Measurements from ENCODE around the gene ARHGAP28.
A peak's percentile ranks its signal among the peaks of the same experiment; 100 is the strongest.

The ARHGAP28 gene

DNA sequence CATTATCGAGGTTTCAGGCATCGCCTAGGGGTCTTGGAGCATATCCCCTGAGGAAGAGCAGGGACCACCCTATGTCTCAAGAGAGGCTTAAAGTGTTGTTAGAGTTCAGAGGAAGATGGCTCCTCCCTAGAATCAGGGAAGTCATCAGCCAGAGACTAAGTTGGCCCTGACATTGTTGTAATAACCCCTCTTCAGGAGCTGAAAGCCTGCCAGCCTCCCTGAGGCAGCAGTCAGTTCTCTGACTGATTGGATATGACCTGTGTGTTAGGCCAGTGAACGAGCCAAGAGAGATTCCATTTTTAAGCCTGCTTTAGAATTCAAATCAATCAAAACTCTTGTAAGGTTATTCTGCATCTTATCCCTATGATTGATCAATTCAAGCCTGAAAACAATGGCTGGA, 34.9 kb downstream of the ARHGAP28 start:
- Histone ChIP-seq H3K27me3 (ENCODE audit: insufficient read depth, low read length) (no peaks in the 10 kb centered on the region), H3K79me2 (ENCODE audit: control insufficient read depth, insufficient read depth, low read length, poor library complexity) (peaks cover 2% of the 10 kb centered on the region), H3K18ac (ENCODE audit: low read length) (no peak overlapping the region), H3K4me3 (ENCODE audit: low read depth, low read length) (no peak overlapping the region), H4K91ac (ENCODE audit: low read depth, low read length) (no peak overlapping the region), H3K4ac (ENCODE audit: low read depth, low read length) (no peak overlapping the region), H3K9ac (ENCODE audit: low read length) (no peak overlapping the region), H3K4me2 (ENCODE audit: low read length) (no peak overlapping the region), H3K14ac (ENCODE audit: low read length) (no peak overlapping the region), H3K79me1 (ENCODE audit: low read length) (no peaks in the 10 kb centered on the region), H2AK5ac (ENCODE audit: low read length) (no peak overlapping the region), H3K23ac (ENCODE audit: low read length) (no peak overlapping the region), H2AFZ (ENCODE audit: insufficient read depth, low read length, poor library complexity) (no peak overlapping the region), H3K4me1 (ENCODE audit: control insufficient read depth in 1 of 2, insufficient read depth in 2 of 2, low read length in 2 of 2) (peaks cover 3 to 11% of the 10 kb centered on the region in 2 experiments), H2BK12ac (ENCODE audit: low read length) (no peak overlapping the region), H3K9me3 (ENCODE audit: insufficient read depth, low read depth, low read length) (no peaks in the 10 kb centered on the region), H4K8ac (ENCODE audit: low read depth, low read length) (no peak overlapping the region), H4K12ac (ENCODE audit: low read depth, low read length) (no peak overlapping the region), H2BK5ac (ENCODE audit: low read depth, low read length, poor library complexity) (no peak overlapping the region), H3K36me3 (ENCODE audit: control insufficient read depth in 1 of 2, insufficient read depth in 2 of 2, low read length in 2 of 2) (no peaks in the 10 kb centered on the region), H3K27ac (ENCODE audit: low read depth, low read length) (no peak overlapping the region), H2BK120ac (ENCODE audit: insufficient read depth, low read length, poor library complexity) (no peak overlapping the region)
- no CpG with 5 or more reads among the region's 3 CpGs for WGBS (ENCODE audit: extremely low coverage, insufficient coverage, insufficient read length)
- no peak for DNase-seq

DNA sequence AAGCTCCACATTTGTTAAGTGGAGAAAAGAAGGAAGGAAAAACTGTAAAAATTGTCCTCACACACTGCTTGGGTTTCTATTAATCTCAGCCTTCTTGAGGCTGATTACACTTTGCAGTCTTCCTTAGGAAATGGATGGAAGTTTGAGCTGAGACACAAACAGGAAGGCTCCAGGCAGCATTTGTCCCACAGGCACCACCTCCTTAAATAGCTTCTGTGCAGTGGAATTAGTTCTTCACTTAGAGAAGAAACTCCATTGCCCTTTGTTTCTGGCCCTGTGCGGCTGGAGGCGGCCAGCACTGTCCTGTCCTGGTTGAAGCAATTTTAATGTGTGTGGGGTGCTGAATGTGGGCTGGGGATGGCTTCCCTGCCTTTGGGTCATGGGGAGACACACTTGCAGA, 44.3 kb downstream of the ARHGAP28 start:
- WGBS (ENCODE audit: extremely low coverage, insufficient coverage, insufficient read length), result no CpG with 5 or more reads among the region's 2 CpGs
- H4K12ac ChIP-seq (ENCODE audit: low read depth, low read length), result peak overlapping the region; percentile 9

DNA sequence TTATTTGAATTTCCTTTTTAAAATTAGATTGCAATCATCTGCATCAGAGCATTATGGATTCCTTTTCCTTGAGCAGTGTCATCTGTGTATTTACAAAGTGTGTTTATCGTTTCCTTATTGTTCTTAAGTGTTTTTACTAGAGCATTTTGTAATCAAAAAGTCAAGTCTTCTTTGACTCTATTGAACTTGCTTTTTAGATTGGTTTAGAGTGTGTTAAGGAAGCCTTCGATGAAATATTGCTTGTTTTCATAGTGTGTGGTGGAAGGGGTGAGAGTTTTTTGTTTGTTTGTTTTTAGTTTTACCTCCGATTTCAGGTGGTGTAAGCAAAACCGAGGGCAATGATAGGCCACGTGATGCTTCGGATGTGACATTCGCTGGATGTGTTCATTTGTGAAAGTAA, 45.7 kb downstream of the ARHGAP28 start:
- H3K79me2 ChIP-seq (ENCODE audit: control insufficient read depth, insufficient read depth, low read length, poor library complexity), result peaks cover 6% of the 10 kb centered on the region
- 100% methylated on average over 1 of the region's 7 CpGs for WGBS (ENCODE audit: extremely low coverage, insufficient coverage, insufficient read length)
- no peak overlapping the region for H3K4me2 ChIP-seq (ENCODE audit: low read length)
- H3K4me1 ChIP-seq (ENCODE audit: control insufficient read depth in 1 of 2, insufficient read depth in 2 of 2, low read length in 2 of 2), result peaks cover 14 to 24% of the 10 kb centered on the region in 2 experiments
- H3K27me3 ChIP-seq (ENCODE audit: insufficient read depth, low read length), result no peaks in the 10 kb centered on the region
- H3K4ac ChIP-seq (ENCODE audit: low read depth, low read length), result peak overlapping the region; percentile 61
- H3K18ac ChIP-seq (ENCODE audit: low read length), result no peak overlapping the region
- H2AFZ ChIP-seq (ENCODE audit: insufficient read depth, low read length, poor library complexity), result no peak overlapping the region
- H3K9me3 ChIP-seq (ENCODE audit: insufficient read depth, low read depth, low read length), result no peaks in the 10 kb centered on the region
- no peak overlapping the region for H2BK120ac ChIP-seq (ENCODE audit: insufficient read depth, low read length, poor library complexity)
- H3K23ac ChIP-seq (ENCODE audit: low read length), result no peak overlapping the region
- no peaks in the 10 kb centered on the region for H3K36me3 ChIP-seq (ENCODE audit: control insufficient read depth in 1 of 2, insufficient read depth in 2 of 2, low read length in 2 of 2)
- H2AK5ac ChIP-seq (ENCODE audit: low read length), result no peak overlapping the region
- no peak overlapping the region for H3K4me3 ChIP-seq (ENCODE audit: low read depth, low read length)
- no peak for DNase-seq
- no peak overlapping the region for H4K12ac ChIP-seq (ENCODE audit: low read depth, low read length)
- peak overlapping the region; percentile 50 for H2BK5ac ChIP-seq (ENCODE audit: low read depth, low read length, poor library complexity)
- H3K9ac ChIP-seq (ENCODE audit: low read length), result no peak overlapping the region
- no peak overlapping the region for H3K14ac ChIP-seq (ENCODE audit: low read length)
- no peak overlapping the region for H4K8ac ChIP-seq (ENCODE audit: low read depth, low read length)
- H3K79me1 ChIP-seq (ENCODE audit: low read length), result peaks cover 10% of the 10 kb centered on the region
- no peak overlapping the region for H2BK12ac ChIP-seq (ENCODE audit: low read length)
- H4K91ac ChIP-seq (ENCODE audit: low read depth, low read length), result no peak overlapping the region
- H3K27ac ChIP-seq (ENCODE audit: low read depth, low read length), result no peak overlapping the region

More for the DNA sequence above, 44.3 kb downstream of the ARHGAP28 start:
- no peak overlapping the region for H3K14ac ChIP-seq (ENCODE audit: low read length)
- H2BK12ac ChIP-seq (ENCODE audit: low read length), result no peak overlapping the region
- peak overlapping the region; percentile 20 for H3K27ac ChIP-seq (ENCODE audit: low read depth, low read length)
- no peak overlapping the region for H3K4me3 ChIP-seq (ENCODE audit: low read depth, low read length)
- peaks cover 14 to 19% of the 10 kb centered on the region in 2 experiments for H3K4me1 ChIP-seq (ENCODE audit: control insufficient read depth in 1 of 2, insufficient read depth in 2 of 2, low read length in 2 of 2)
- H4K91ac ChIP-seq (ENCODE audit: low read depth, low read length), result peak overlapping the region; percentile 42
- no peaks in the 10 kb centered on the region for H3K27me3 ChIP-seq (ENCODE audit: insufficient read depth, low read length)
- no peak overlapping the region for H2AK5ac ChIP-seq (ENCODE audit: low read length)
- peak overlapping the region; percentile 42 for H4K8ac ChIP-seq (ENCODE audit: low read depth, low read length)
- H3K9me3 ChIP-seq (ENCODE audit: insufficient read depth, low read depth, low read length), result no peaks in the 10 kb centered on the region
- peak overlapping the region; percentile 19 for H3K4ac ChIP-seq (ENCODE audit: low read depth, low read length)
- no peaks in the 10 kb centered on the region for H3K36me3 ChIP-seq (ENCODE audit: control insufficient read depth in 1 of 2, insufficient read depth in 2 of 2, low read length in 2 of 2)
- no peak overlapping the region for H2BK5ac ChIP-seq (ENCODE audit: low read depth, low read length, poor library complexity)
- H3K79me2 ChIP-seq (ENCODE audit: control insufficient read depth, insufficient read depth, low read length, poor library complexity), result peaks cover 6% of the 10 kb centered on the region
- DNase-seq, result no peak
- no peak overlapping the region for H3K9ac ChIP-seq (ENCODE audit: low read length)
- no peak overlapping the region for H2AFZ ChIP-seq (ENCODE audit: insufficient read depth, low read length, poor library complexity)
- H3K79me1 ChIP-seq (ENCODE audit: low read length), result peaks cover 7% of the 10 kb centered on the region
- H3K23ac ChIP-seq (ENCODE audit: low read length), result no peak overlapping the region
- peak overlapping the region; percentile 6 for H3K4me2 ChIP-seq (ENCODE audit: low read length)
- no peak overlapping the region for H3K18ac ChIP-seq (ENCODE audit: low read length)
- no peak overlapping the region for H2BK120ac ChIP-seq (ENCODE audit: insufficient read depth, low read length, poor library complexity)

DNA sequence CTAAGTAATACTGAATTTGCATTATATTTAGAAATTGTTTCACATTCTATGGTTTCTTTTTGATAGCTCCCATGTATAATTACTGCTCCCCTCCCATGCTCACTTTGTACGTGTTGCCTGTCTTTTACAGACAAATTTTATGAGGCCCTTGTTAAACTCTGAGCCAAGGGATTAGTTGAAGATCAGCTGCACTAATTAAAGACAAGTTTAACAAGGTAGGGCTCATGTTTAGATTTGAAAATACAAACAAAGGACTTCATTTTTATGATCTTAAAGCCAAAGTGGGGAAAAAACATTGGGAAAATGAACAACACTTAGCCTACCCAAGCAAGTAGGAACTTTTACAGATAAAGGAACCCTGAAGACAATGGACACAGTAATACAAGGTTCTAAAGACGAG, 46.2 kb downstream of the ARHGAP28 start:
- Histone ChIP-seq H3K79me2 (ENCODE audit: control insufficient read depth, insufficient read depth, low read length, poor library complexity) (peaks cover 8% of the 10 kb centered on the region), H3K4me1 (ENCODE audit: control insufficient read depth in 1 of 2, insufficient read depth in 2 of 2, low read length in 2 of 2) (peaks cover 18 to 28% of the 10 kb centered on the region in 2 experiments), H4K8ac (ENCODE audit: low read depth, low read length) (no peak overlapping the region), H2BK12ac (ENCODE audit: low read length) (no peak overlapping the region), H3K27ac (ENCODE audit: low read depth, low read length) (peak overlapping the region; percentile 21), H4K12ac (ENCODE audit: low read depth, low read length) (no peak overlapping the region), H2BK120ac (ENCODE audit: insufficient read depth, low read length, poor library complexity) (no peak overlapping the region), H2BK5ac (ENCODE audit: low read depth, low read length, poor library complexity) (no peak overlapping the region), H3K27me3 (ENCODE audit: insufficient read depth, low read length) (no peaks in the 10 kb centered on the region), H4K91ac (ENCODE audit: low read depth, low read length) (no peak overlapping the region), H3K79me1 (ENCODE audit: low read length) (peaks cover 14% of the 10 kb centered on the region), H3K36me3 (ENCODE audit: control insufficient read depth in 1 of 2, insufficient read depth in 2 of 2, low read length in 2 of 2) (no peaks in the 10 kb centered on the region), H3K4ac (ENCODE audit: low read depth, low read length) (no peak overlapping the region), H3K4me3 (ENCODE audit: low read depth, low read length) (no peak overlapping the region), H3K9me3 (ENCODE audit: insufficient read depth, low read depth, low read length) (no peaks in the 10 kb centered on the region), H2AK5ac (ENCODE audit: low read length) (no peak overlapping the region), H3K9ac (ENCODE audit: low read length) (no peak overlapping the region), H3K23ac (ENCODE audit: low read length) (no peak overlapping the region), H2AFZ (ENCODE audit: insufficient read depth, low read length, poor library complexity) (no peak overlapping the region), H3K18ac (ENCODE audit: low read length) (no peak overlapping the region), H3K14ac (ENCODE audit: low read length) (no peak overlapping the region), H3K4me2 (ENCODE audit: low read length) (peak overlapping the region; percentile 29)
- WGBS (ENCODE audit: extremely low coverage, insufficient coverage, insufficient read length), result no CpG with 5 or more reads among the region's 2 CpGs
- DNase-seq, result no peak

Measured in trophoblast cell (in vitro differentiated cells and primary cell).